Neural cell (in vitro differentiated cells): ENCODE results near the gene CCDC158. TPM values are rescaled to one million over a fixed set of nuclear protein-coding genes. Genes with fewer than 3 reads are reported as not detected.

Source experiments
- H2AFZ ChIP-seq: fragments of 200-600, 300-800 bp; sonication (generic), shearing (Covaris generic); 2 replicates; pipeline ENCODE4 v1.6.0; 2014; ENCODE audit warnings: low read depth, mild to moderate bottlenecking, antibody characterized with exemption, low read length, moderate library complexity
- H3F3A ChIP-seq: fragments of 200-600 bp; shearing (Covaris generic); 2 replicates; pipeline ENCODE4 v1.6.1; 2016; ENCODE audit warnings: mild to moderate bottlenecking, moderate library complexity, mixed read lengths, antibody characterized with exemption, low read length; ENCODE audit not compliant: insufficient read depth, poor library complexity, severe bottlenecking
- H3K27ac ChIP-seq: fragments of 200-600, 300-800 bp; sonication (generic), shearing (Covaris generic); 2 replicates; pipeline ENCODE4 v1.5.1; 2014; ENCODE audit warnings: mild to moderate bottlenecking, low read length, moderate library complexity
- H3K27me3 ChIP-seq: fragments of 300-800, 200-600 bp; sonication (generic), shearing (Covaris generic); 2 replicates; pipeline ENCODE4 v1.6.0; 2014; ENCODE audit warnings: mild to moderate bottlenecking, low read depth, low read length, moderate library complexity; ENCODE audit not compliant: insufficient read depth
- H3K36me3 ChIP-seq: fragments of 300-800, 200-600 bp; sonication (generic), shearing (Covaris generic); 2 replicates; pipeline ENCODE4 v1.5.1; 2014; ENCODE audit warnings: mild to moderate bottlenecking, antibody characterized with exemption, low read length, moderate library complexity; ENCODE audit not compliant: insufficient read depth
- H3K4me2 ChIP-seq: fragments of 300-800, 200-600 bp; sonication (generic), shearing (Covaris generic); 2 replicates; pipeline ENCODE4 v1.6.0; 2014; ENCODE audit warnings: mild to moderate bottlenecking, low read length
- H3K4me3 ChIP-seq: fragments of 300-800, 200-600 bp; sonication (generic), shearing (Covaris generic); 2 replicates; pipeline ENCODE4 v1.5.1; 2014; ENCODE audit warnings: mild to moderate bottlenecking, low read length, moderate library complexity
- H3K79me2 ChIP-seq: fragments of 200-600 bp; shearing (Covaris generic); replicated peaks from 2 replicates; pipeline ENCODE4 v1.6.0; 2014; ENCODE audit warnings: mild to moderate bottlenecking, low read length, moderate library complexity; ENCODE audit not compliant: insufficient read depth
- H3K9ac ChIP-seq: fragments of 300-800, 200-600 bp; sonication (generic), shearing (Covaris generic); 2 replicates; pipeline ENCODE4 v1.6.1; 2016; ENCODE audit warnings: mild to moderate bottlenecking, low read length, mixed read lengths
- H3K9me2 ChIP-seq: fragments of 200-600 bp; shearing (Covaris generic); 2 replicates; pipeline ENCODE4 v1.6.1; 2016; ENCODE audit warnings: mild to moderate bottlenecking, low read length, mixed read lengths; ENCODE audit not compliant: insufficient read depth
- H3K9me3 ChIP-seq: fragments of 200-600, 300-800 bp; sonication (generic), shearing (Covaris generic); 2 replicates; pipeline ENCODE4 v1.6.1; 2016; ENCODE audit warnings: mild to moderate bottlenecking, mixed run types, low read length, moderate library complexity, mixed read lengths
- H4K20me1 ChIP-seq: fragments of 200-600 bp; shearing (Covaris generic); 2 replicates; pipeline ENCODE4 v1.6.1; 2016; ENCODE audit warnings: mild to moderate bottlenecking, mixed run types; ENCODE audit not compliant: insufficient read depth
- EP300 ChIP-seq: fragments of 450-650 bp; conservative IDR thresholded peaks from 2 replicates; pipeline ENCODE4 v1.6.1; 2014; ENCODE audit warnings: antibody characterized with exemption, mild to moderate bottlenecking, moderate library complexity; ENCODE audit not compliant: poor library complexity, severe bottlenecking
- EZH2 ChIP-seq: fragments of 200-600, 300-800 bp; shearing (Covaris generic), sonication (generic); IDR thresholded peaks from 2 replicates; pipeline ENCODE4 v1.6.1; 2014; ENCODE audit warnings: antibody characterized with exemption, low read length, borderline replicate concordance, mild to moderate bottlenecking; ENCODE audit not compliant: insufficient read depth, poor library complexity, severe bottlenecking
- MXI1 ChIP-seq: fragments of 450-650 bp; conservative IDR thresholded peaks from 2 replicates; pipeline ENCODE4 v1.6.1; 2014; ENCODE audit warnings: antibody characterized with exemption, mild to moderate bottlenecking; ENCODE audit not compliant: poor library complexity, severe bottlenecking
- POLR2AphosphoS5 ChIP-seq: IDR thresholded peaks from 2 replicates; pipeline ENCODE4 v1.6.1; 2012
- RAD21 ChIP-seq: fragments of 450-650 bp; conservative IDR thresholded peaks from 2 replicates; pipeline ENCODE4 v1.6.1; 2014; ENCODE audit warnings: antibody characterized with exemption, mild to moderate bottlenecking, moderate library complexity
- SMC3 ChIP-seq: fragments of 450-650 bp; conservative IDR thresholded peaks from 2 replicates; pipeline ENCODE4 v1.6.1; 2014; ENCODE audit warnings: antibody characterized with exemption, mild to moderate bottlenecking, moderate library complexity; ENCODE audit not compliant: poor library complexity
- TAF1 ChIP-seq: IDR thresholded peaks from 2 replicates; pipeline ENCODE4 v1.6.1; 2012; ENCODE audit warnings: low read depth
- polyA plus RNA-seq: library from polyadenylated mRNA; depleted of rRNA; stranded (reverse); fragments of >200 nt; gene quantifications from 2 replicates; pipeline ENCODE4 v1.2.3, GENCODE V29; 2014
- TF ChIP-seq, protein P1 (sequence below): IDR thresholded peaks from 2 replicates; pipeline ENCODE4 v1.6.1; 2012; ENCODE audit warnings: borderline replicate concordance
- TF ChIP-seq, protein P2 (sequence below): fragments of 450-650 bp; IDR thresholded peaks from 2 replicates; pipeline ENCODE4 v1.5.1; 2014; ENCODE audit warnings: antibody characterized with exemption, mild to moderate bottlenecking, moderate library complexity; ENCODE audit not compliant: poor library complexity, severe bottlenecking

Gene CCDC158
- polyA plus RNA-seq, 1 donor from 2014 or later, result not detected

DNA sequence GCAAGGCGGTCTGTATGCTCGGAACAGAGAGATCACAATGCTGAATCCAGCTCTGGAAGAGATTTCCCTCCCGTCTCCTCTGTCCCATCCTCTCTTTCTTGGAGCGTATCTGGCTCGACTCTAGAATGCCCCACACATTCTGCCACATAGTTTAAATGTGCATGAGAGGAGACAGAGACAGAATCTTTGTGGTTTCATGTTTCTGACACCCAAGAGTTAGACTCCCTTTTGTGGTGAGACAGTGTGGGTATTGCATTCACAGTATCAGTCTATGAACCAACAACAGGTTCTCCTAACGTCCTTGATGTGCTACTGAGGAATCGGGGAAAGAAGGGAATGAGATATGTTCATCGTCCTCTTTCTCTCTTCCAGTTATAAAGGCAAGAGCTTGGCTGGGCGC lies 144.1 kb downstream of the CCDC158 start:
- Histone ChIP-seq H2AFZ (no peak overlapping the region), H3K9ac (no peak overlapping the region), H3K9me2 (no peaks in the 10 kb centered on the region)

DNA sequence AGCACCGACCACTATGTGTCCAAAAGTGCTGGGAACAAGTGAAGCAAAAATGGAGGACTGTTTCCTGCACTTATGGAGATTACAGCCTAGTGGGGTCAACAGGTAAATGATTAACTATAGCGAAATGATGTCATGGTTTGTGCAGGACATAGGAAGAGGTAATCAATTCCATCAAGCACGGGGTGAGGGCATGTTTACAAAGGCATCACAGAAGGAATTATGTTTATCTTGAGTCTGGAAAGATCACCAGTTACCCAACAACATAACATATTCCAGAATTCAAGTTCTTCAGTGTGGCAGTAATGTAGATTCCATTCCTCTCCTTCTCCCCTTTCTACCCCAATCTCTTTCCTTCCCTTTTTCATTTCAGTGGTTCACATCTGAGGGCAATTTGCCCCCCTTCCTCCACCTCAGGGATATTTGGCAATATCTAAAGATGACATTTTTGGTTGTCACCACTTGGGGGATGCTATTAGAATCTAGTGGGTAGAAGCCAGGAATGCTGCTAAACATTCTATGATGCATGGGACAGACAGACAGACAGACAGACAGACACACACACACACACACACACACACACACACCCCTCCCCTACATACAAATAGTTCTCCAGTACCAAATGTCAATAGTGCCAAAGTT lies 145.3 kb downstream of the CCDC158 start:
- no peaks in the 10 kb centered on the region for H3K79me2 ChIP-seq

More for the DNA sequence above, 144.1 kb downstream of the CCDC158 start:
- no peak overlapping the region for H3K4me3 ChIP-seq
- H3K79me2 ChIP-seq, result no peaks in the 10 kb centered on the region
- no peak overlapping the region for H3K27ac ChIP-seq
- no peaks in the 10 kb centered on the region for H3K36me3 ChIP-seq
- TF ChIP-seq MXI1 (no peak), EZH2 (no peak), EP300 (no peak), RAD21 (no peak), SMC3 (no peak), POLR2AphosphoS5 (no peak), TAF1 (no peak)
- TF ChIP-seq, protein P1, sequence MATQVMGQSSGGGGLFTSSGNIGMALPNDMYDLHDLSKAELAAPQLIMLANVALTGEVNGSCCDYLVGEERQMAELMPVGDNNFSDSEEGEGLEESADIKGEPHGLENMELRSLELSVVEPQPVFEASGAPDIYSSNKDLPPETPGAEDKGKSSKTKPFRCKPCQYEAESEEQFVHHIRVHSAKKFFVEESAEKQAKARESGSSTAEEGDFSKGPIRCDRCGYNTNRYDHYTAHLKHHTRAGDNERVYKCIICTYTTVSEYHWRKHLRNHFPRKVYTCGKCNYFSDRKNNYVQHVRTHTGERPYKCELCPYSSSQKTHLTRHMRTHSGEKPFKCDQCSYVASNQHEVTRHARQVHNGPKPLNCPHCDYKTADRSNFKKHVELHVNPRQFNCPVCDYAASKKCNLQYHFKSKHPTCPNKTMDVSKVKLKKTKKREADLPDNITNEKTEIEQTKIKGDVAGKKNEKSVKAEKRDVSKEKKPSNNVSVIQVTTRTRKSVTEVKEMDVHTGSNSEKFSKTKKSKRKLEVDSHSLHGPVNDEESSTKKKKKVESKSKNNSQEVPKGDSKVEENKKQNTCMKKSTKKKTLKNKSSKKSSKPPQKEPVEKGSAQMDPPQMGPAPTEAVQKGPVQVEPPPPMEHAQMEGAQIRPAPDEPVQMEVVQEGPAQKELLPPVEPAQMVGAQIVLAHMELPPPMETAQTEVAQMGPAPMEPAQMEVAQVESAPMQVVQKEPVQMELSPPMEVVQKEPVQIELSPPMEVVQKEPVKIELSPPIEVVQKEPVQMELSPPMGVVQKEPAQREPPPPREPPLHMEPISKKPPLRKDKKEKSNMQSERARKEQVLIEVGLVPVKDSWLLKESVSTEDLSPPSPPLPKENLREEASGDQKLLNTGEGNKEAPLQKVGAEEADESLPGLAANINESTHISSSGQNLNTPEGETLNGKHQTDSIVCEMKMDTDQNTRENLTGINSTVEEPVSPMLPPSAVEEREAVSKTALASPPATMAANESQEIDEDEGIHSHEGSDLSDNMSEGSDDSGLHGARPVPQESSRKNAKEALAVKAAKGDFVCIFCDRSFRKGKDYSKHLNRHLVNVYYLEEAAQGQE, result no peak
- TF ChIP-seq, protein P2, sequence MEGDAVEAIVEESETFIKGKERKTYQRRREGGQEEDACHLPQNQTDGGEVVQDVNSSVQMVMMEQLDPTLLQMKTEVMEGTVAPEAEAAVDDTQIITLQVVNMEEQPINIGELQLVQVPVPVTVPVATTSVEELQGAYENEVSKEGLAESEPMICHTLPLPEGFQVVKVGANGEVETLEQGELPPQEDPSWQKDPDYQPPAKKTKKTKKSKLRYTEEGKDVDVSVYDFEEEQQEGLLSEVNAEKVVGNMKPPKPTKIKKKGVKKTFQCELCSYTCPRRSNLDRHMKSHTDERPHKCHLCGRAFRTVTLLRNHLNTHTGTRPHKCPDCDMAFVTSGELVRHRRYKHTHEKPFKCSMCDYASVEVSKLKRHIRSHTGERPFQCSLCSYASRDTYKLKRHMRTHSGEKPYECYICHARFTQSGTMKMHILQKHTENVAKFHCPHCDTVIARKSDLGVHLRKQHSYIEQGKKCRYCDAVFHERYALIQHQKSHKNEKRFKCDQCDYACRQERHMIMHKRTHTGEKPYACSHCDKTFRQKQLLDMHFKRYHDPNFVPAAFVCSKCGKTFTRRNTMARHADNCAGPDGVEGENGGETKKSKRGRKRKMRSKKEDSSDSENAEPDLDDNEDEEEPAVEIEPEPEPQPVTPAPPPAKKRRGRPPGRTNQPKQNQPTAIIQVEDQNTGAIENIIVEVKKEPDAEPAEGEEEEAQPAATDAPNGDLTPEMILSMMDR, result no peak
- no peaks in the 10 kb centered on the region for H3K9me3 ChIP-seq
- no peak overlapping the region for H3K4me2 ChIP-seq
- H3K27me3 ChIP-seq, result no peaks in the 10 kb centered on the region
- no peaks in the 10 kb centered on the region for H4K20me1 ChIP-seq
- H3F3A ChIP-seq, result no peaks in the 10 kb centered on the region

More for the DNA sequence above, 145.3 kb downstream of the CCDC158 start:
- H3K4me2 ChIP-seq, result no peak overlapping the region
- no peaks in the 10 kb centered on the region for H3K9me3 ChIP-seq
- no peak overlapping the region for H3K9ac ChIP-seq
- H2AFZ ChIP-seq, result no peak overlapping the region
- no peak for TF ChIP-seq TAF1
- TF ChIP-seq POLR2AphosphoS5, result no peak
- TF ChIP-seq EZH2, result no peak
- no peak for TF ChIP-seq SMC3
- TF ChIP-seq RAD21, result no peak
- TF ChIP-seq MXI1, result no peak
- TF ChIP-seq, protein P1, result no peak
- H3K27ac ChIP-seq, result no peak overlapping the region
- H3K36me3 ChIP-seq, result no peaks in the 10 kb centered on the region
- no peak overlapping the region for H3K4me3 ChIP-seq
- H4K20me1 ChIP-seq, result no peaks in the 10 kb centered on the region
- no peaks in the 10 kb centered on the region for H3F3A ChIP-seq
- no peaks in the 10 kb centered on the region for H3K9me2 ChIP-seq
- no peaks in the 10 kb centered on the region for H3K27me3 ChIP-seq
